IMR-90 (cell line): ENCODE measurements around the gene PLEKHH1. TPM values are rescaled to one million over a fixed set of nuclear protein-coding genes. Genes with fewer than 3 reads are reported as not detected.

ENCODE experiments used
- ATAC-seq: fragments of 200-7000 bp; cut with Tn5 transposase; 2 replicates; pipeline ENCODE4 v1.9.1; 2020; ENCODE audit warnings: low read depth, mild to moderate bottlenecking, moderate library complexity
- BruUV-seq: library from RNA; stranded (reverse); fragments of 400-500 nt; replicated peaks from 2 replicates; lab custom pipeline; 2021; lab: Mats Ljungman, UMichigan
- CTCF ChIA-PET: fragments of 300-600 bp; formaldehyde crosslinking; extraction: SDS; loops from one replicate; lab custom pipeline; 2021; ENCODE audit warnings: antibody characterized with exemption; lab: Yijun Ruan, JAX
- POLR2A ChIA-PET: fragments of 300-600 bp; sonication (Branson Sonifier 250); formaldehyde crosslinking; loops from one replicate; lab custom pipeline; 2022; ENCODE audit warnings: antibody characterized with exemption; ENCODE audit not compliant: unreplicated experiment; lab: Charles Lee
- DNase-seq: peaks from one replicate; pipeline ENCODE4 v3.0.0; 2013
- H2AFZ ChIP-seq: replicated peaks from 2 replicates; pipeline ENCODE3; 2013; ENCODE audit warnings: low read length, mild to moderate bottlenecking; ENCODE audit not compliant: poor library complexity
- H2AK5ac ChIP-seq: 2 replicates; pipeline ENCODE4 v1.6.1; 2013; ENCODE audit warnings: low read depth, low read length, inconsistent platforms
- H2AK9ac ChIP-seq: replicated peaks from 2 replicates; pipeline ENCODE3; 2013; ENCODE audit warnings: mild to moderate bottlenecking, low read depth, low read length, moderate library complexity; ENCODE audit not compliant: poor library complexity
- H2BK120ac ChIP-seq: 2 replicates; pipeline ENCODE4 v1.6.1; 2013; ENCODE audit warnings: low read depth, low read length, inconsistent platforms
- H2BK15ac ChIP-seq: 3 replicates; pipeline ENCODE4 v1.6.1; 2013; ENCODE audit warnings: low read depth, low read length, inconsistent platforms
- H2BK20ac ChIP-seq: 2 replicates; pipeline ENCODE4 v1.6.1; 2013; ENCODE audit warnings: low read depth, mild to moderate bottlenecking, inconsistent platforms, low read length, moderate library complexity
- H2BK5ac ChIP-seq: 2 replicates; pipeline ENCODE4 v1.6.1; 2013; ENCODE audit warnings: mild to moderate bottlenecking, low read depth, low read length, inconsistent platforms; ENCODE audit not compliant: poor library complexity, severe bottlenecking
- H3K14ac ChIP-seq: replicated peaks from 2 replicates; pipeline ENCODE4 v1.6.1; 2013; ENCODE audit warnings: low read depth, low read length, inconsistent platforms
- H3K18ac ChIP-seq: 2 replicates; pipeline ENCODE4 v1.6.1; 2013; ENCODE audit warnings: low read depth, low read length, control low read depth
- H3K23ac ChIP-seq: 2 replicates; pipeline ENCODE4 v1.6.1; 2013; ENCODE audit warnings: low read depth, low read length, inconsistent platforms
- H3K27ac ChIP-seq: 2 replicates; pipeline ENCODE4 v1.5.1; 2013; ENCODE audit warnings: mild to moderate bottlenecking, control low read depth, low read length; ENCODE audit not compliant: insufficient read depth
- H3K27me3 ChIP-seq: 2 replicates; pipeline ENCODE4 v1.6.1; 2013; ENCODE audit warnings: low read length; ENCODE audit not compliant: control insufficient read depth, insufficient read depth
- H3K36me3 ChIP-seq: 2 replicates; pipeline ENCODE4 v1.6.1; 2013; ENCODE audit warnings: low read length, mixed read lengths; ENCODE audit not compliant: control insufficient read depth, insufficient read depth
- H3K4ac ChIP-seq: 2 replicates; pipeline ENCODE4 v1.6.1; 2013; ENCODE audit warnings: low read depth, low read length, inconsistent platforms
- H3K4me1 ChIP-seq: 2 replicates; pipeline ENCODE4 v1.6.1; 2013; ENCODE audit warnings: low read length, mixed read lengths; ENCODE audit not compliant: control insufficient read depth, insufficient read depth
- H3K4me2 ChIP-seq: 2 replicates; pipeline ENCODE4 v1.6.1; 2013; ENCODE audit warnings: low read depth, mild to moderate bottlenecking, control low read depth, low read length, moderate library complexity
- H3K4me3 ChIP-seq: 2 replicates; pipeline ENCODE4 v1.5.1; 2013; ENCODE audit warnings: low read depth, mild to moderate bottlenecking, control low read depth, low read length, moderate library complexity; ENCODE audit not compliant: insufficient read depth
- H3K56ac ChIP-seq: 2 replicates; pipeline ENCODE4 v1.6.1; 2013; ENCODE audit warnings: low read length, inconsistent platforms; ENCODE audit not compliant: insufficient read depth; ENCODE audit errors: extremely low read depth
- H3K79me1 ChIP-seq, 2 experiments: 2 replicates each; pipeline ENCODE4 v1.6.1; 2013; ENCODE audit warnings: low read length in 2 of 2, inconsistent platforms in 1 of 2, low read depth in 1 of 2
- H3K9ac ChIP-seq: 2 replicates; pipeline ENCODE4 v1.6.1; 2013; ENCODE audit warnings: low read depth, low read length, control low read depth
- H3K9me1 ChIP-seq: 2 replicates; pipeline ENCODE4 v1.6.1; 2013; ENCODE audit warnings: low read length, inconsistent platforms; ENCODE audit not compliant: insufficient read depth
- H3K9me3 ChIP-seq: 2 replicates; pipeline ENCODE4 v1.6.1; 2013; ENCODE audit warnings: low read length; ENCODE audit not compliant: control insufficient read depth, insufficient read depth
- H4K20me1 ChIP-seq: 2 replicates; pipeline ENCODE4 v1.6.1; 2013; ENCODE audit warnings: low read length, inconsistent platforms; ENCODE audit not compliant: insufficient read depth
- H4K5ac ChIP-seq: 2 replicates; pipeline ENCODE4 v1.6.1; 2013; ENCODE audit warnings: mild to moderate bottlenecking, low read depth, low read length, control low read depth
- H4K8ac ChIP-seq, 2 experiments: 2 replicates each; pipeline ENCODE4 v1.6.1; 2013; ENCODE audit warnings: low read depth in 2 of 2, low read length in 2 of 2, control low read depth in 1 of 2, inconsistent platforms in 1 of 2
- H4K91ac ChIP-seq: 2 replicates; pipeline ENCODE4 v1.6.1; 2013; ENCODE audit warnings: low read depth, low read length, inconsistent platforms; ENCODE audit not compliant: insufficient read depth
- BHLHE40 ChIP-seq: fragments of 150-350 bp; IDR thresholded peaks from 2 replicates; pipeline ENCODE4 v1.6.1; 2016; ENCODE audit warnings: mild to moderate bottlenecking, low read depth, low read length
- CEBPB ChIP-seq: IDR thresholded peaks from 2 replicates; pipeline ENCODE4 v1.6.1; 2012; ENCODE audit warnings: low read depth, low read length, improper control_type of control experiment
- CHD1 ChIP-seq: IDR thresholded peaks from 2 replicates; pipeline ENCODE4 v1.6.1; 2012; ENCODE audit warnings: low read depth, low read length, improper control_type of control experiment
- FOS ChIP-seq: fragments of 150-350 bp; IDR thresholded peaks from 2 replicates; pipeline ENCODE4 v1.6.1; 2016; ENCODE audit warnings: low read depth, low read length
- MAFK ChIP-seq: IDR thresholded peaks from 2 replicates; pipeline ENCODE4 v1.6.1; 2012; ENCODE audit warnings: low read depth, low read length, improper control_type of control experiment
- MAZ ChIP-seq: IDR thresholded peaks from 2 replicates; pipeline ENCODE4 v1.6.1; 2012; ENCODE audit warnings: low read depth, mild to moderate bottlenecking, low read length, improper control_type of control experiment, moderate library complexity, borderline replicate concordance
- MXI1 ChIP-seq: IDR thresholded peaks from 2 replicates; pipeline ENCODE4 v1.6.1; 2012; ENCODE audit warnings: low read depth, mild to moderate bottlenecking, low read length, moderate library complexity, borderline replicate concordance
- NFE2L2 ChIP-seq: fragments of 150-350 bp; IDR thresholded peaks from 2 replicates; pipeline ENCODE4 v1.6.1; 2016; ENCODE audit warnings: low read depth, mild to moderate bottlenecking, low read length
- RCOR1 ChIP-seq: IDR thresholded peaks from 2 replicates; pipeline ENCODE4 v1.6.1; 2012; ENCODE audit warnings: mild to moderate bottlenecking, low read length, improper control_type of control experiment; ENCODE audit not compliant: insufficient replicate concordance
- RFX5 ChIP-seq: IDR thresholded peaks from 2 replicates; pipeline ENCODE4 v1.8.0; 2012; ENCODE audit warnings: low read depth, mild to moderate bottlenecking, low read length, moderate library complexity
- WGBS, 2 experiments: methylation state at CpG; one replicate each; pipeline versions ENCODE4 v1.1.5 to v1.1.7; 2013; ENCODE audit warnings: missing lambda C conversion rate in 2 of 2; ENCODE audit not compliant: insufficient read length in 1 of 2; ENCODE audit errors: extremely low coverage in 2 of 2; 5-methylcytosine and 5-hydroxymethylcytosine counted together
- dilution Hi-C: fragments of 300-500 bp; cut with HindIII; formaldehyde crosslinking; loops from one replicate; pipeline ENCODE4 v1.14.3; 2018; ENCODE audit warnings: low sequenced_read_pairs; ENCODE audit not compliant: unreplicated experiment
- in situ Hi-C: fragments of 300-500 bp; cut with MboI; formaldehyde crosslinking; loops from 3 replicates; pipeline ENCODE4 v1.14.3; 2019; ENCODE audit warnings: low sequenced_read_pairs, inconsistent platforms, mixed read lengths
- intact Hi-C: fragments of 100-400 bp; cut with micrococcal nuclease; formaldehyde crosslinking; loops from 2 replicates; pipeline ENCODE4 v1.10.0; 2022
- polyA plus RNA-seq, 3 experiments: library from polyadenylated mRNA; depleted of rRNA; stranded (reverse); fragments of >200 nt; gene quantifications; 2 replicates each; pipeline ENCODE4 v1.2.3, GENCODE V29; 2012; ENCODE audit warnings: low replicate concordance in 1 of 3
- total RNA-seq: library from RNA; depleted of rRNA; stranded (reverse); fragments of >200 nt; gene quantifications from 2 replicates; pipeline ENCODE4 v1.2.3, GENCODE V29; 2012
- TF ChIP-seq, protein P1 (sequence below): conservative IDR thresholded peaks from 2 replicates; pipeline ENCODE4 v1.5.1; 2012; ENCODE audit warnings: mild to moderate bottlenecking, low read depth, low read length, improper control_type of control experiment

The PLEKHH1 gene
- total and polyA plus RNA-seq, 2 of the 4 experiments (the other 2 are of a cell fraction), result under 0.01 to 0.34 TPM

DNA sequence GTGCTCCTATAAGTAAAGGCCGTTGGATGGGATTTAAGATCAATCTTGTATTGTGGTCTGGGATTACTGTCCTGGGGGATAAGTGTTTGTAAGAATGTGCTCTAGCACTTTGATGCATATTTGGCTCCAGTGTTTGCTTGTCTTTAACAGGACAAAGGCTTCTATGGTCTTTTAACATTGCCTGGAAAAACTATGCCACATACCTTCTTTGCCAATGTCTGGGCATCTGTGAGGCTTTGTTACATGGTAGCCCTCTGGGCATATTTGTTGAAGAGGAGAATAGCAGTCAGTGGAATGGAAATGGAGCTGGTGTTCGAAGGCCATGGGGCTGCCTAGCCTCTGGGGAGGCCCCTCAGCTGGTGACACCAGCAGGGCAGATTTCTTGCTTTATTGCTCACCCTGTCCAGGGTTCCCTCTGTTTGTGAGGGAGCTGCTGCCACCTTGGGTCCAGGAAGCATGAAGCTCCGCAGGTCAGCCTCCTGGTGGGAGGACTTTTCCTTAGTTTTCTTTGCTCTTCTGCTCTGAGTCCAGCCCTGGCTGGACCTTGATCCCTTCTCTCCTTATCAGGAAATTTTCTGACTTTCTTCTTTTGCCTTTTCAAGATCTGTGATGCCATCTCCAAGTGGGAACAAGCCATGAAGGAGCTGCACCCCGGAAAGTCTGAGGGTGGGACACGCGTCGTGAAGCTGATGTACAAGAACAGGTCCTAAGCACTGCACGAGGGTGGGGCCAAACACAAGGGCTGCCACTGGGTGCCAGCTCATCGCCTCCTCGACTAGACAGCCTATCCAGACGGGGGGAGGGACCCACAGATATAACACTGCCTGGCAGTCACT lies 47.5 kb downstream of the PLEKHH1 start:
- H3K4ac ChIP-seq, result no peak overlapping the region
- H4K5ac ChIP-seq, result no peak overlapping the region
- ChIA-PET CTCF (interaction anchor here (1.5 to 5.2 kb wide), 2 partner anchors 10 to 124 kb away, joined by 6 to 24 read pairs; no protein-coding TSS in a partner anchor), POLR2A (no interaction called here)
- 76% methylated on average over 9 of the region's 11 CpGs; no CpG with 5 or more reads in 1 of the 2 experiments for WGBS, 2 experiments
- no peak overlapping the region for H4K91ac ChIP-seq
- no peak overlapping the region for H2BK15ac ChIP-seq
- no peak overlapping the region for H2BK20ac ChIP-seq
- no peak overlapping the region for H2AK9ac ChIP-seq
- DNase-seq, result no peak
- H3K56ac ChIP-seq, result no peak overlapping the region
- no peak overlapping the region for H3K14ac ChIP-seq
- no peak overlapping the region for H2AK5ac ChIP-seq
- H3K9me3 ChIP-seq, result no peaks in the 10 kb centered on the region
- H3K4me2 ChIP-seq, result no peak overlapping the region
- H3K9me1 ChIP-seq, result 0 out of 2 replicates have a peak, but pooled peaks cover 3% of the 10 kb centered on the region
- no peak overlapping the region for H2BK5ac ChIP-seq
- no peaks in the 10 kb centered on the region for H4K20me1 ChIP-seq
- intact Hi-C loops (no loop called here), in situ Hi-C loops (no loop called here), dilution Hi-C loops (no loop called here)
- H2AFZ ChIP-seq, result no peak overlapping the region
- H3K9ac ChIP-seq, result no peak overlapping the region
- H2BK120ac ChIP-seq, result no peak overlapping the region
- no TSS peak for BruUV-seq
- no peaks in the 10 kb centered on the region for H3K79me1 ChIP-seq
- H3K18ac ChIP-seq, result no peak overlapping the region
- H3K36me3 ChIP-seq, result no peaks in the 10 kb centered on the region
- ATAC-seq, result no peak
- no peak overlapping the region for H4K8ac ChIP-seq
- no peak overlapping the region for H3K4me3 ChIP-seq
- TF ChIP-seq, protein P1, sequence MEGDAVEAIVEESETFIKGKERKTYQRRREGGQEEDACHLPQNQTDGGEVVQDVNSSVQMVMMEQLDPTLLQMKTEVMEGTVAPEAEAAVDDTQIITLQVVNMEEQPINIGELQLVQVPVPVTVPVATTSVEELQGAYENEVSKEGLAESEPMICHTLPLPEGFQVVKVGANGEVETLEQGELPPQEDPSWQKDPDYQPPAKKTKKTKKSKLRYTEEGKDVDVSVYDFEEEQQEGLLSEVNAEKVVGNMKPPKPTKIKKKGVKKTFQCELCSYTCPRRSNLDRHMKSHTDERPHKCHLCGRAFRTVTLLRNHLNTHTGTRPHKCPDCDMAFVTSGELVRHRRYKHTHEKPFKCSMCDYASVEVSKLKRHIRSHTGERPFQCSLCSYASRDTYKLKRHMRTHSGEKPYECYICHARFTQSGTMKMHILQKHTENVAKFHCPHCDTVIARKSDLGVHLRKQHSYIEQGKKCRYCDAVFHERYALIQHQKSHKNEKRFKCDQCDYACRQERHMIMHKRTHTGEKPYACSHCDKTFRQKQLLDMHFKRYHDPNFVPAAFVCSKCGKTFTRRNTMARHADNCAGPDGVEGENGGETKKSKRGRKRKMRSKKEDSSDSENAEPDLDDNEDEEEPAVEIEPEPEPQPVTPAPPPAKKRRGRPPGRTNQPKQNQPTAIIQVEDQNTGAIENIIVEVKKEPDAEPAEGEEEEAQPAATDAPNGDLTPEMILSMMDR, result no peak
- TF ChIP-seq BHLHE40 (no peak), CHD1 (no peak), MAZ (no peak), RCOR1 (no peak), RFX5 (no peak), CEBPB (no peak), FOS (no peak), MXI1 (no peak), NFE2L2 (no peak), MAFK (no peak)
- no peaks in the 10 kb centered on the region for H3K4me1 ChIP-seq
- no peak overlapping the region for H3K23ac ChIP-seq
- H3K27ac ChIP-seq, result no peak overlapping the region
- H3K27me3 ChIP-seq, result peaks cover 4% of the 10 kb centered on the region; the same call in 1 of the 2 replicates
